HepG2 (cell line): ENCODE measurements around the gene LTB4R2. TPM values are rescaled to one million over a fixed set of nuclear protein-coding genes. Genes with fewer than 3 reads are reported as not detected.
"Not testable (repeated sequence)": the region's sequence is repeated elsewhere in the genome, so short reads cannot be mapped to it uniquely, and the experiment has no call there.

Experiments
- ATAC-seq: fragments of 200-7000 bp; cut with Tn5 transposase; 3 replicates; pipeline ENCODE4 v1.9.1; 2020; ENCODE audit warnings: mild to moderate bottlenecking, moderate library complexity
- BruUV-seq: library from RNA; stranded (reverse); fragments of 400-500 nt; replicated peaks from 2 replicates; lab custom pipeline; 2021; lab: Mats Ljungman, UMichigan
- CTCF ChIA-PET: fragments of 300-600 bp; formaldehyde crosslinking; extraction: SDS; loops from one replicate; lab custom pipeline; 2021; ENCODE audit warnings: low total read pairs, inconsistent platforms, low intra/inter-chr PET ratio; lab: Yijun Ruan, JAX
- POLR2A ChIA-PET: fragments of 350-600 bp; sonication (Branson Sonifier 250); formaldehyde crosslinking; loops from one replicate; lab custom pipeline; 2020; ENCODE audit warnings: antibody characterized with exemption, inconsistent platforms; lab: Yijun Ruan, JAX
- DNase-seq: peaks from one replicate; pipeline ENCODE4 v3.0.0-alpha.2; 2015; ENCODE audit warnings: low spot score
- FAIRE-seq: peaks from 3 replicates; lab custom pipeline; 2011; peaks lifted over from hg19 to GRCh38; lab: Jason Lieb, UNC
- H2AFZ ChIP-seq: one replicate; pipeline ENCODE4 v1.6.1; 2011; ENCODE audit warnings: low read length, inconsistent platforms
- H3K27ac ChIP-seq: fragments of 300-600 bp; 3 replicates; pipeline ENCODE4 v1.8.0; 2011; ENCODE audit warnings: mixed run types, mild to moderate bottlenecking, mixed read lengths, low read length, inconsistent platforms; ENCODE audit not compliant: insufficient read depth; ENCODE audit errors: extremely low read length
- H3K27me3 ChIP-seq, 2 experiments: fragments of 200-600 bp in 1 of 2; 2 replicates in 1 of 2; 3 replicates in 1 of 2; pipeline versions ENCODE4 v1.6.0 to v1.8.0; 2011; ENCODE audit warnings: low read length in 2 of 2, mild to moderate bottlenecking in 2 of 2, moderate library complexity in 2 of 2, inconsistent platforms in 1 of 2; ENCODE audit not compliant: insufficient read depth in 2 of 2, control insufficient read depth in 1 of 2
- H3K36me3 ChIP-seq, 2 experiments: fragments of 200-600 bp in 1 of 2; replicated peaks in 1 of 2; 2 replicates in 1 of 2; 3 replicates in 1 of 2; pipeline versions ENCODE4 v1.5.1 to v1.8.0; 2011; ENCODE audit warnings: low read length in 2 of 2, inconsistent platforms in 1 of 2; ENCODE audit not compliant: insufficient read depth in 2 of 2, control insufficient read depth in 1 of 2
- H3K4me1 ChIP-seq: 2 replicates; pipeline ENCODE4 v1.5.1; 2012; ENCODE audit warnings: low read length, inconsistent platforms; ENCODE audit not compliant: insufficient read depth
- H3K4me2 ChIP-seq: 2 replicates; pipeline ENCODE4 v1.6.0; 2011; ENCODE audit warnings: low read depth, low read length, inconsistent platforms
- H3K4me3 ChIP-seq, 3 experiments: fragments of 200-600 bp in 1 of 3; sonication (generic), shearing (Covaris generic) in 1 of 3; replicated peaks in 1 of 3; 2 replicates each; pipeline ENCODE4 v1.5.1; 2011 to 2016; ENCODE audit warnings: low read length in 3 of 3, inconsistent platforms in 2 of 3, low read depth in 2 of 3, mild to moderate bottlenecking in 2 of 3, control low read depth in 1 of 3, mixed read lengths in 1 of 3; ENCODE audit not compliant: insufficient read depth in 1 of 3
- H3K79me2 ChIP-seq: one replicate; pipeline ENCODE4 v1.6.1; 2011; ENCODE audit warnings: low read length, inconsistent platforms; ENCODE audit not compliant: insufficient read depth
- H3K9ac ChIP-seq: 2 replicates; pipeline ENCODE4 v1.6.0; 2011; ENCODE audit warnings: mild to moderate bottlenecking, low read depth, low read length, inconsistent platforms; ENCODE audit not compliant: insufficient read depth
- H3K9me3 ChIP-seq: 2 replicates; pipeline ENCODE4 v1.5.1; 2012; ENCODE audit warnings: mild to moderate bottlenecking, low read length
- H4K20me1 ChIP-seq: 2 replicates; pipeline ENCODE4 v1.6.0; 2011; ENCODE audit warnings: inconsistent platforms, mild to moderate bottlenecking, low read length, moderate library complexity; ENCODE audit not compliant: insufficient read depth
- ARID4A ChIP-seq: sonication (generic); formaldehyde crosslinking; IDR thresholded peaks from 2 replicates; pipeline ENCODE4 v1.5.0; 2020; ENCODE audit warnings: mild to moderate bottlenecking, missing genetic modification reagents, borderline replicate concordance
- ARID5B ChIP-seq: IDR thresholded peaks from 2 replicates; pipeline ENCODE4 v1.4.0; 2020; ENCODE audit warnings: mild to moderate bottlenecking, missing genetic modification reagents
- ATF2 ChIP-seq: sonication (generic); formaldehyde crosslinking; IDR thresholded peaks from 2 replicates; pipeline ENCODE4 v1.4.0; 2020; ENCODE audit warnings: missing genetic modification reagents
- CEBPG ChIP-seq: IDR thresholded peaks from 2 replicates; pipeline ENCODE4 v1.6.1; 2016
- CREB1 ChIP-seq, 2 experiments: fragments of 450-650 bp in 1 of 2; IDR thresholded peaks; 2 replicates each; pipeline ENCODE4 v1.6.1; 2016 to 2017; ENCODE audit warnings: control low read depth in 1 of 2, mild to moderate bottlenecking in 1 of 2, missing compliant biosample characterization in 1 of 2, missing genetic modification characterization in 1 of 2
- HOXA3 ChIP-seq: sonication (generic); formaldehyde crosslinking; IDR thresholded peaks from 2 replicates; pipeline ENCODE4 v1.5.0; 2020; ENCODE audit warnings: missing genetic modification reagents
- ISL2 ChIP-seq: sonication (generic); formaldehyde crosslinking; IDR thresholded peaks from 2 replicates; pipeline ENCODE4 v1.5.0; 2020; ENCODE audit warnings: missing genetic modification reagents
- NFKB2 ChIP-seq: sonication (generic); formaldehyde crosslinking; IDR thresholded peaks from 2 replicates; pipeline ENCODE4 v1.4.0; 2020; ENCODE audit warnings: missing genetic modification reagents, borderline replicate concordance
- RAD21 ChIP-seq: fragments of 450-650 bp; formaldehyde crosslinking; IDR thresholded peaks from 2 replicates; pipeline ENCODE4 v1.5.0; 2020; ENCODE audit warnings: mild to moderate bottlenecking
- SMC3 ChIP-seq: IDR thresholded peaks from 2 replicates; pipeline ENCODE4 v1.6.1; 2011; ENCODE audit warnings: low read length, improper control_type of control experiment
- ZNF574 ChIP-seq: sonication (generic); formaldehyde crosslinking; IDR thresholded peaks from 2 replicates; pipeline ENCODE4 v1.4.0; 2020; ENCODE audit warnings: missing genetic modification reagents
- WGBS: methylation state at CpG from one replicate; pipeline ENCODE4 v1.1.6; 2017; ENCODE audit warnings: low lambda C conversion rate; 5-methylcytosine and 5-hydroxymethylcytosine counted together
- in situ Hi-C: cut with HindIII; loops from 2 replicates; pipeline ENCODE4 v1.10.0; 2017; ENCODE audit warnings: low pct_unique_long_range_greater_than_20kb; ENCODE audit not compliant: extremely low pct_ligation_motif_present
- intact Hi-C: fragments of 100-400 bp; cut with micrococcal nuclease; formaldehyde crosslinking; loops from one replicate; pipeline ENCODE4 v1.10.0; 2022; ENCODE audit not compliant: unreplicated experiment
- polyA plus RNA-seq, 8 experiments: library from polyadenylated mRNA; depleted of rRNA in 3 of 8; stranded (reverse) in 7 of 8; unstranded in 1 of 8; fragments of >200 nt; fragmentation: Illumina TruSeq in 4 of 8; extraction: Trizol in 4 of 8; gene quantifications; 2 replicates each; pipeline versions ENCODE4 v1.2.1 to v1.2.3, GENCODE V29; 2011 to 2016; ENCODE audit warnings: low read depth in 4 of 8, missing spikeins in 1 of 8, mixed read lengths in 1 of 8; ENCODE audit not compliant: insufficient read depth in 1 of 8
- total RNA-seq, 5 experiments: library from RNA; depleted of rRNA; stranded (reverse); fragments of >200 nt; fragmentation: Illumina TruSeq; extraction: Trizol; gene quantifications; 2 replicates each; pipeline ENCODE4 v1.2.3, GENCODE V29; 2016; ENCODE audit warnings: low read depth in 1 of 5

Gene LTB4R2
- total and polyA plus RNA-seq, 2 of the 13 experiments (the other 11 are each of a cell fraction or from before 2014, with no cell fraction given): 3.9 to 6.9 TPM

GRCh38 chr14:24327914-24328313 is 18.0 kb downstream of the LTB4R2 start:
- BruUV-seq; H3K9me3 ChIP-seq; H3K79me2 ChIP-seq; H3K9ac ChIP-seq; H3K4me2 ChIP-seq; ATAC-seq; H3K27ac ChIP-seq; in situ Hi-C loops; H3K36me3 ChIP-seq; DNase-seq; H2AFZ ChIP-seq; H3K4me3 ChIP-seq; H4K20me1 ChIP-seq; TF ChIP-seq CREB1 (CRISPR knock-in tag; IDR thresholded peaks at IDR 0.05): not testable (repeated sequence)
- H3K27me3 ChIP-seq: peaks cover 30 to 81% of the 10 kb centered on the region in 2 experiments
- WGBS: 2% methylated on average over 9 of the region's 9 CpGs
- peak; percentile 56 for FAIRE-seq
- CTCF ChIA-PET: interaction anchor here (0.9 to 10.2 kb wide), 2 partner anchors 84 to 106 kb away, joined by 3 to 235 read pairs; partner anchors contain the start of genes CBLN3 and KHNYN
- POLR2A ChIA-PET: interaction anchor here (2.1 to 3.1 kb wide), 3 partner anchors 85 to 110 kb away, joined by 4 to 14 read pairs (median 12); partner anchors contain the start of genes CBLN3, KHNYN and TINF2
- intact Hi-C loops: loop anchor here (1.0 kb wide), 2 partner anchors 103 to 108 kb away; no protein-coding TSS in a partner anchor
- H3K4me1 ChIP-seq: peaks cover 23% of the 10 kb centered on the region
- peak; percentile 68 for TF ChIP-seq RAD21
- peak; percentile 79 for TF ChIP-seq CREB1 (IDR thresholded peaks at IDR 0.05)
- peak; percentile 48; the same call in 1 of the 2 replicates for TF ChIP-seq HOXA3 (CRISPR knock-in tag)
- TF ChIP-seq ISL2 (CRISPR knock-in tag): 0 out of 2 replicates have a peak, but pooled peaks have one; percentile 21
- 0 out of 2 replicates have a peak, but pooled peaks have one; percentile 6 for TF ChIP-seq CEBPG
- peak; percentile 30; the same call in 1 of the 2 replicates for TF ChIP-seq ATF2 (CRISPR knock-in tag)
- TF ChIP-seq SMC3: peak; percentile 19; the same call in 1 of the 2 replicates
- 0 out of 2 replicates have a peak, but pooled peaks have one; percentile 35 for TF ChIP-seq ARID4A
- 0 out of 2 replicates have a peak, but pooled peaks have one; percentile 57 for TF ChIP-seq NFKB2 (CRISPR knock-in tag)
- TF ChIP-seq ZNF574 (CRISPR knock-in tag): 0 out of 2 replicates have a peak, but pooled peaks have one; percentile 33
- TF ChIP-seq ARID5B (CRISPR knock-in tag): peak; percentile 33; the same call in 1 of the 2 replicates
